Measurements from ENCODE around the gene HEMGN.

Gene HEMGN

DNA sequence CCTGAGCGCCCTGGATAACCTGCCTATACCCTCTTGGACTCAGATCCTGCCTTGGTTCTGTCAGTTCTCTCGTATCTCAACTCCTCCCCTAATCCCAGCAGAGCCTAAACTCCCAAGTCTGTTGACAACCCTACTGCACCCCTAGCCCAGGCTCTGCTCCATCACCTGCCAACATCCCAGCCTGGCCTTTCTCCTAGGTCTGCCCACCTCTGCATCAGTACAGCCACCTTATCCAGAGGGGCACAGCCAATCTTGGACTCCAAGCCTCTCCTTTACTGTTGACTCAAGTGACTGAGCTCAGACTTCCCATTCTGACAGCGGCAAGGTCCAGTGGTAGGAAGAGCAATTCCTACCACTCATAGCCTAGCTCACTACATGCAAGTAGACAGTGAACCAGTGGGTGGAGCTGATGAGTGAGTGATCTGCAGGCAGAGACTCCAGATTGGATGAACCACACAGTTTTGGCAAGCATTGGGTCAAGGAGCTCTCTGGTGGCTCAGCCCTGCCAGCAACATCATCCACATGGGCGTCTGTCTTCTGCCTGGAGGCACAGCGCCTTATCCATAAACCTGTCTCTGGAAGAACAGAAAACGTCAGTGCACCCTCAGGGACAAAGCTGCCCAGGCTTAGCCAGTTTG is 42.2 kb downstream of the HEMGN start:
- DNase-seq: no peak

- no peak for DNase-seq
Observed at GRCh38 chr9:97895211-97895610, 42.8 kb downstream of the HEMGN start.

DNA sequence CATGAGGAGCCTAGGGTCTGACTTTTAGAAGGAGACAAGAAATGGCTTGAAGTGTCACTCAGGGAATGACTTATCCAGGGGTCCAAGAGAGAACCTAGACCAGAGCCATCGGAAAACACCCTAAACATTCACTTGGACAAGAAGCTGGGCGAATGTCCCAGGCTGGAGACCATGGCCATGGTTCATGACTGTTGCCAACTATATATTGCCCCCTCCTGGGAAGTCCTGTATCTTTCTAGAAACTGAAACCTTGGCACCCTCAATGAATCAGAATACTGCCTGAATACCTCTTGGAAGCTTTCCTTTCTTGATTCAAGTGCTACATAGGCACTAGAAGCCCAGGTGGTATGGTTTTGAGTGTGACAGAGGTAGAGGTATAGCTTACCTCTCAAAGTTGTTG is 45.6 kb downstream of the HEMGN start:
- DNase-seq: no peak

DNA sequence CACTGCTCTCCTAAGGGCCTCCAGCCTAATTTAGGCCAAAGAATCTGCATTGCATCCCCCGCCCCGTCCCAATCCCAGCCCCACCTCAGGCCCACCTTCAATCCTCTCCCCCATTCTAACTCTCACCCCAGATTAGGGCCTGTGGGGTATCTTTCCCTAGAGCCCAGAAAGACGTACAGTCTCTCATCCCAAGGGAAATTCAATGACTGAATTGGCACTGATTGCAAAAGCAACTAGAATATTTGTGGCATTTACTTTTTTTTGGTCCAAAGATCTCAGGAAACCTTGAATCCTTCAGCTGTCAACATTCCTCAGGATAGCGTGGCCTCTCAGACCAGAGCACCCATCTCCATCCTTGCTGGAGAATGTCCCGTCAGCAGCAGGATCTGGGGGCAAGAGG is 46.2 kb downstream of the HEMGN start:
- DNase-seq: no peak

GRCh38 chr9:97889941-97890887 is 47.8 kb downstream of the HEMGN start:
- DNase-seq: no peak

DNA sequence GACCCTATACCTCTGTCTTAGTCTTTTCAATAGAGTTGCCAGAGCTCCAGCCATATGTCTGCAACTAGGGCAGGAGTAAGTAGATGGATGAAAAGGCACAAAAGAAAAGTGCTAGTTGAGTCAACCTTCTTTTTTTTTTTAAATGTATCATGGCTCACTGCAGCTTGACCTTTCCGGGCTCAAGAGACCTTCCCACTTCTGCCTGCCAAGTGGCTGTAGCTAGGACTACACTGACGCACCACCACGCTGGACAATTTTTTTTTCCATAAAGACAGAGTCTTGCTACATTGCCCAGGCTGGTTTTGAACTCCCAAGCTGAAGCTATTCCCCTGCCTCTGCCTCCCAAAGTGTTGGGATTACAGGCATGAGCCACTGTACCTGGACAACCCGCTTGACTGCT is 57.6 kb downstream of the HEMGN start:
- DNase-seq: no peak
